ENCODE data around the gene ZPBP. TPM values are rescaled to one million over a fixed set of nuclear protein-coding genes. Genes with fewer than 3 reads are reported as not detected.

ZPBP gene
- total and polyA plus RNA-seq, 7 donors = not detected

DNA sequence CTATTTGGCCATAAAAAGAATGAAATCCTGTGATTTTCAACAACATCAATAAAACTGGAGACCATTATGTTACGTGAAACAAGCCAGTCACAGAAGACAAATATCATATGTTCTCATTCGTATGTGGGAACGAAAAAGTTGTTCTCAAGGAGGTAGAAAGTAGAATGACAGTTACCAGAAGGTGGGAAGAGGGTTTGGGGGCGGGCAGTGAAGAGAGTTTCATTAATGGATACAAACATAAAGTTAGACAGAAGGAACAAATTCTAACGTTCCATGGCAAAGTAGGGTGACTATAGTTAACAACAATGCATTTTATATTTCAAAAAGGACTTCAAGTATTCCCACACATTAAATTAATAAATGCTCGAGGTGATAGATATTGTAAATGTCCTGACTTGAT is 97.4 kb downstream of the ZPBP start:
- intact Hi-C loops (cut with DNase I) = no loop called here
- TF ChIP-seq EP300 (IDR thresholded peaks at IDR 0.05) (no peak), POLR2A (IDR thresholded peaks at IDR 0.05) (no peak), POLR2AphosphoS5 (IDR thresholded peaks at IDR 0.05) (no peak)
- TF ChIP-seq, protein P1, sequence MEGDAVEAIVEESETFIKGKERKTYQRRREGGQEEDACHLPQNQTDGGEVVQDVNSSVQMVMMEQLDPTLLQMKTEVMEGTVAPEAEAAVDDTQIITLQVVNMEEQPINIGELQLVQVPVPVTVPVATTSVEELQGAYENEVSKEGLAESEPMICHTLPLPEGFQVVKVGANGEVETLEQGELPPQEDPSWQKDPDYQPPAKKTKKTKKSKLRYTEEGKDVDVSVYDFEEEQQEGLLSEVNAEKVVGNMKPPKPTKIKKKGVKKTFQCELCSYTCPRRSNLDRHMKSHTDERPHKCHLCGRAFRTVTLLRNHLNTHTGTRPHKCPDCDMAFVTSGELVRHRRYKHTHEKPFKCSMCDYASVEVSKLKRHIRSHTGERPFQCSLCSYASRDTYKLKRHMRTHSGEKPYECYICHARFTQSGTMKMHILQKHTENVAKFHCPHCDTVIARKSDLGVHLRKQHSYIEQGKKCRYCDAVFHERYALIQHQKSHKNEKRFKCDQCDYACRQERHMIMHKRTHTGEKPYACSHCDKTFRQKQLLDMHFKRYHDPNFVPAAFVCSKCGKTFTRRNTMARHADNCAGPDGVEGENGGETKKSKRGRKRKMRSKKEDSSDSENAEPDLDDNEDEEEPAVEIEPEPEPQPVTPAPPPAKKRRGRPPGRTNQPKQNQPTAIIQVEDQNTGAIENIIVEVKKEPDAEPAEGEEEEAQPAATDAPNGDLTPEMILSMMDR (IDR thresholded peaks at IDR 0.05) = no peak
- DNase-seq = no peak

DNA sequence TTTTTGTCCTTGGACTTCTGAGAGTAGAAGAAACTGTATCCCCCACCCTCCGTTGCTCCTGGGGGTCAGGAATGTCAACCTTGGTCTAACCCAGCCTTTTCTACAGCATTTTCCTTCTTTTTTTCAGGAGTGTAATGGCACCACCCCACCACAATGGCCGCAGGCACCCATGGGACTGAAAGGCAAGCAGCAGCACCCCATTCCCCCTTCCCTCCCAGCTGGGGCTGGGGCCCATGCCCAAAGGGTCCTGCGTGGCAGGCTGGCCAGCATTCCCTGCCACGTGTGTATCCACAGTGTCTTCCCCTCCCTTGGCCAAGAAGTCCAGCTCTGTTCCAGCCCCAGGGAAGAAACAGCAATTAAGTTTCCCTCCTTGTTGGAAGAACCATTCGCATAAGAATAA is 106.9 kb downstream of the ZPBP start:
- Histone ChIP-seq H3K27me3 (no peaks in the 10 kb centered on the region), H3K4me3 (no peak overlapping the region), H3K4me1 (no peaks in the 10 kb centered on the region), H3K36me3 (no peaks in the 10 kb centered on the region), H3K9me3 (no peaks in the 10 kb centered on the region), H3K27ac (no peak overlapping the region)
- DNase-seq = no peak
- intact Hi-C loops (cut with DNase I) = no loop called here
- no peak for TF ChIP-seq POLR2A (IDR thresholded peaks at IDR 0.05)
- WGBS, 2 donors = 85 to 87% methylated on average over 5 of the region's 5 CpGs

More for the DNA sequence above, 97.4 kb downstream of the ZPBP start:
- Histone ChIP-seq H3K4me1 (no peaks in the 10 kb centered on the region), H3K36me3 (no peaks in the 10 kb centered on the region), H3K9me3 (no peaks in the 10 kb centered on the region), H3K27ac (no peak overlapping the region), H3K4me3 (no peak overlapping the region), H3K27me3 (no peaks in the 10 kb centered on the region)
- WGBS, 2 donors = 78 to 80% methylated on average over 6 of the region's 6 CpGs

GRCh38 chr7:49980465-49980864 is 112.6 kb downstream of the ZPBP start:
- intact Hi-C loops (cut with DNase I) = no loop called here
- H3K27ac ChIP-seq = no peak overlapping the region
- 84 to 88% methylated on average over 9 of the region's 9 CpGs for WGBS, 2 donors
- TF ChIP-seq POLR2AphosphoS5 (IDR thresholded peaks at IDR 0.05) (no peak), EP300 (IDR thresholded peaks at IDR 0.05) (no peak), POLR2A (IDR thresholded peaks at IDR 0.05) (no peak)
- TF ChIP-seq, protein P1 (IDR thresholded peaks at IDR 0.05) = no peak
- no peak for DNase-seq
- H3K4me1 ChIP-seq = no peaks in the 10 kb centered on the region
- no peaks in the 10 kb centered on the region for H3K27me3 ChIP-seq
- no peak overlapping the region for H3K4me3 ChIP-seq
- H3K9me3 ChIP-seq = no peaks in the 10 kb centered on the region
- no peaks in the 10 kb centered on the region for H3K36me3 ChIP-seq

DNA sequence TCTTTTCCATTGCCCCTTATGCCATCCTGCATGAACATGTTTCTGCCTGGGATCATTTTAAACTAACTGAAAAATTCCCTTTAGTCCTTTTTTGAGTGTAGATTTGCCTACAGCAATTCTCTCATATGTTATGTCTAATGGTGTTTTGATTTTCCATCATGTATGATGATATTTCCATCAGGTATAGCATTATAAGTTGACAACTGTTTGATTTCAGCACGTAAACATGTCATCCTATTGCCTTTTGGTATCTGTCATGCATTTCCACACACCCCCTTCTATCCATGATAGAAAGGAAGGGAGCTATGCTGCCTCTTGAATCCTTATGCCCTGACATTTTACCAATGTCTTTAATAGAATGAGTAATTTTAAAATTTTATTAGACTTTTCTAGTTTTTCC is 116.8 kb downstream of the ZPBP start:
- DNase-seq = no peak
- no peaks in the 10 kb centered on the region for H3K36me3 ChIP-seq
- H3K4me3 ChIP-seq = no peak overlapping the region
- intact Hi-C loops (cut with DNase I) = no loop called here
- no peaks in the 10 kb centered on the region for H3K4me1 ChIP-seq
- H3K9me3 ChIP-seq = no peaks in the 10 kb centered on the region
- WGBS, 2 donors = 69 to 77% methylated on average over 1 of the region's 1 CpG
- no peaks in the 10 kb centered on the region for H3K27me3 ChIP-seq
- TF ChIP-seq EP300 (IDR thresholded peaks at IDR 0.05) = no peak
- TF ChIP-seq POLR2AphosphoS5 (IDR thresholded peaks at IDR 0.05) = no peak
- TF ChIP-seq POLR2A (IDR thresholded peaks at IDR 0.05) = no peak
- TF ChIP-seq, protein P1 (IDR thresholded peaks at IDR 0.05) = no peak
- no peak overlapping the region for H3K27ac ChIP-seq

DNA sequence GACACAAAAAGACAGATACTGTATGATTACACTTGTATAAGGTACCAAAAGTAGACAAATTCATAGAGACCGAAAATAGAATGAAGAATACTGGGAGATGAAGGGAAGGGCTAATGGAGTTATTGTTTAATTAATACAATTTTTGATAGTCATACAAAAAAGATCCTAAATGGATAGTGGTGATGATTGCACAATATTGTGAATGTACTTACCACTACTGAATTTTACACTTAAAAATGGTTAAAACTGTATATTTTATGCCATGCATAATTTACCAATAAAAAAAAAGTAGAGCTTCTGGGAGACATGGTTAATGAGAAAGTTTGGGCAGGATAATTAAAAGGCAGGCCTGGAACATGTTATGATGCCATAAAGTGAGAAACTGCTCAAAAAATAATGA is 119.0 kb downstream of the ZPBP start:
- H3K4me1 ChIP-seq = no peaks in the 10 kb centered on the region
- no peaks in the 10 kb centered on the region for H3K36me3 ChIP-seq
- H3K27me3 ChIP-seq = no peaks in the 10 kb centered on the region
- H3K27ac ChIP-seq = no peak overlapping the region
- no peak for DNase-seq
- WGBS, 2 donors = 91 to 94% methylated on average over 1 of the region's 1 CpG
- TF ChIP-seq POLR2AphosphoS5 (IDR thresholded peaks at IDR 0.05) = no peak
- no peak for TF ChIP-seq POLR2A (IDR thresholded peaks at IDR 0.05)
- TF ChIP-seq, protein P1 (IDR thresholded peaks at IDR 0.05) = no peak
- no peak for TF ChIP-seq EP300 (IDR thresholded peaks at IDR 0.05)
- H3K4me3 ChIP-seq = no peak overlapping the region
- H3K9me3 ChIP-seq = no peaks in the 10 kb centered on the region
- intact Hi-C loops (cut with DNase I) = no loop called here
